NCI-H2107 (cell line): ENCODE measurements around the gene EGFL7.

Source experiments
- DNase-seq: peaks from one replicate; lab custom pipeline; 2025; lab: John Stamatoyannopoulos, UW

Gene EGFL7

GRCh38 chr9:136662656-136663581 lies at the start of gene EGFL7:
TSS of gene EGFL7 (plus strand) at chr9:136662916. CDS start at chr9:136668283, 5,367 bp downstream.
- DNase-seq: no peak

- DNase-seq: no peak
Observed at GRCh38 chr9:136613824-136614371, 48.8 kb upstream of the EGFL7 start.

- no peak for DNase-seq
Observed at GRCh38 chr9:136614372-136614922, 48.3 kb upstream of the EGFL7 start.

GRCh38 chr9:136614967-136615623 lies 47.6 kb upstream of the EGFL7 start:
- DNase-seq: no peak

- no peak for DNase-seq
Observed at GRCh38 chr9:136615631-136616306, 46.9 kb upstream of the EGFL7 start.

GRCh38 chr9:136616307-136616635 lies 46.4 kb upstream of the EGFL7 start:
- DNase-seq: no peak

GRCh38 chr9:136616948-136617695 lies 45.6 kb upstream of the EGFL7 start:
- DNase-seq: no peak

- DNase-seq: no peak
Observed at GRCh38 chr9:136617746-136618579, 44.8 kb upstream of the EGFL7 start.

- DNase-seq: no peak
Observed at GRCh38 chr9:136618580-136619547, 43.9 kb upstream of the EGFL7 start.

GRCh38 chr9:136619742-136620440 lies 42.8 kb upstream of the EGFL7 start:
- no peak for DNase-seq

- no peak for DNase-seq
Observed at GRCh38 chr9:136620441-136621018, 42.2 kb upstream of the EGFL7 start.

GRCh38 chr9:136621019-136621733 lies 41.5 kb upstream of the EGFL7 start:
- no peak for DNase-seq

- DNase-seq: no peak
Observed at GRCh38 chr9:136621734-136622093, 41.0 kb upstream of the EGFL7 start.

- no peak for DNase-seq
Observed at GRCh38 chr9:136622538-136622948, 40.2 kb upstream of the EGFL7 start.

GRCh38 chr9:136623016-136623841 lies 39.5 kb upstream of the EGFL7 start:
- no peak for DNase-seq

- no peak for DNase-seq
Observed at GRCh38 chr9:136623842-136624183, 38.9 kb upstream of the EGFL7 start.
